Measurements from ENCODE around the gene RNF212. TPM values are rescaled to one million over a fixed set of nuclear protein-coding genes. Genes with fewer than 3 reads are reported as not detected.

The RNF212 gene
- total and polyA plus RNA-seq, 2 of the 13 experiments (the other 11 are each of a cell fraction or from before 2014, with no cell fraction given): not detected

DNA sequence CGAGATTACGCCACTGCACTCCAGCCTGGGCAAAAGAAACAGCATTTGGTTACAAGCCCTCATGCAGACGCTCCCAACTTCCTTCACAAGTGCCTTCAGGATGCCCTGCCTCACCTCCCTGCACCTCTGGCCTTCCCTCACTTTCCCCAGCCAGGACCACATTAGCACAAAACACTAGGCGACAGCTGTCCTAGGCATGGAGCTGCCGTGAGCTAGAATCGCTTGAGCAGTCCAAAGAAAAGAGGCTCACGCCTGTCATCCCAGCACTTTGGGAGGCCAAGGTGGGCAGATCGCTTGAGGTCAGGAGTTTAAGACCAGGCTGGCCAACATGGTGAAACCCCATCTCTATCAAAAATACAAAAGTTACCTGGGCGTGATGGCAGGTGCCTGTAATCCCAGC, 15.8 kb downstream of the RNF212 start:
- Histone ChIP-seq H3K4me3 (replicated peaks in 1 of 3; ENCODE audit: insufficient read depth in 1 of 3, low read depth in 2 of 3, low read length in 3 of 3) (no peak overlapping the region), H3K36me3 (replicated peaks in 1 of 2; ENCODE audit: control insufficient read depth in 1 of 2, insufficient read depth in 2 of 2, low read length in 2 of 2) (no peaks in the 10 kb centered on the region), H2AFZ (ENCODE audit: low read length) (no peak overlapping the region), H3K4me1 (ENCODE audit: insufficient read depth, low read length) (0 out of 2 replicates have a peak, but pooled peaks cover 8% of the 10 kb centered on the region), H3K27ac (ENCODE audit: extremely low read length, insufficient read depth, low read length) (no peak overlapping the region), H4K20me1 (ENCODE audit: insufficient read depth, low read length) (no peaks in the 10 kb centered on the region), H3K79me2 (ENCODE audit: insufficient read depth, low read length) (no peaks in the 10 kb centered on the region), H3K9ac (ENCODE audit: insufficient read depth, low read depth, low read length) (no peak overlapping the region), H3K27me3 (ENCODE audit: control insufficient read depth in 1 of 2, insufficient read depth in 2 of 2, low read length in 2 of 2) (peaks cover 2 to 36% of the 10 kb centered on the region in 2 experiments; a peak in 4 of 5 replicates), H3K9me3 (ENCODE audit: low read length) (no peaks in the 10 kb centered on the region), H3K4me2 (ENCODE audit: low read depth, low read length) (no peak overlapping the region)
- TF ChIP-seq CHCHD3 (CRISPR knock-in tag; IDR thresholded peaks at IDR 0.05) (no peak), SUZ12 (IDR thresholded peaks at IDR 0.05; ENCODE audit: low read depth, low read length) (no peak), ZNF3 (CRISPR knock-in tag; IDR thresholded peaks at IDR 0.05) (no peak)
- in situ Hi-C loops (cut with HindIII; ENCODE audit: extremely low pct_ligation_motif_present, low pct_unique_long_range_greater_than_20kb) (no loop called here), intact Hi-C loops (cut with micrococcal nuclease; ENCODE audit: unreplicated experiment) (no loop called here)
- ChIA-PET CTCF (ENCODE audit: low intra/inter-chr PET ratio, low total read pairs) (no interaction called here), POLR2A (no interaction called here)
- WGBS (ENCODE audit: low lambda C conversion rate): 42% methylated on average over 9 of the region's 9 CpGs
- DNase-seq (ENCODE audit: low spot score): no peak
- no peak for FAIRE-seq
- BruUV-seq (replicated peaks): no TSS peak
- no peak for ATAC-seq

DNA sequence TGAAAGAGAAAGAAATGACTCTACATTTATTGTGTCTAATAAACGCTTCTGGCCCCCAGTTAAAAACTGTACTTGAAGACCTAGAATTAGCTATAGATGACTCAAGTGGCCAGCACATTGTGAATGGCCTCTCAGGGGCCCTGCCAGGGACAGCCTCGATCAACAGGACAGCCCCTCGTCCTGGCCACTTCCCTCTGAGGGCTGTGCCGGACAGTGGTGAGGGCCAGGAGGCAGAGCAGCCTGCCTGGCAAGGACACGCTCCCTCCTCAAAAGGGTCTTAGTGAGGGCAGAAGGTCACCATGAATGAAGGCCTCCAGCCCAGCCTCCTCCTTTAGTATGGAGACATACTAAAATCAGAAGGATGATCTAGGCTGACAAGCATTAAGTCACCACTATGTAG, 16.5 kb downstream of the RNF212 start:
- ChIA-PET CTCF (ENCODE audit: low intra/inter-chr PET ratio, low total read pairs) (no interaction called here), POLR2A (no interaction called here)
- Histone ChIP-seq H3K79me2 (ENCODE audit: insufficient read depth, low read length) (no peaks in the 10 kb centered on the region), H3K27ac (ENCODE audit: extremely low read length, insufficient read depth, low read length) (no peak overlapping the region), H2AFZ (ENCODE audit: low read length) (no peak overlapping the region), H3K4me2 (ENCODE audit: low read depth, low read length) (no peak overlapping the region), H4K20me1 (ENCODE audit: insufficient read depth, low read length) (no peaks in the 10 kb centered on the region), H3K9ac (ENCODE audit: insufficient read depth, low read depth, low read length) (no peak overlapping the region), H3K4me3 (replicated peaks in 1 of 3; ENCODE audit: insufficient read depth in 1 of 3, low read depth in 2 of 3, low read length in 3 of 3) (no peak overlapping the region), H3K9me3 (ENCODE audit: low read length) (no peaks in the 10 kb centered on the region), H3K27me3 (ENCODE audit: control insufficient read depth in 1 of 2, insufficient read depth in 2 of 2, low read length in 2 of 2) (peaks cover 2 to 41% of the 10 kb centered on the region in 2 experiments; a peak in 4 of 5 replicates), H3K4me1 (ENCODE audit: insufficient read depth, low read length) (0 out of 2 replicates have a peak, but pooled peaks cover 8% of the 10 kb centered on the region), H3K36me3 (replicated peaks in 1 of 2; ENCODE audit: control insufficient read depth in 1 of 2, insufficient read depth in 2 of 2, low read length in 2 of 2) (no peaks in the 10 kb centered on the region)
- WGBS (ENCODE audit: low lambda C conversion rate): 33% methylated on average over 5 of the region's 5 CpGs
- FAIRE-seq: no peak
- BruUV-seq (replicated peaks): no TSS peak
- no peak for ATAC-seq
- intact Hi-C loops (cut with micrococcal nuclease; ENCODE audit: unreplicated experiment): no loop called here
- no peak for TF ChIP-seq FOXP4 (CRISPR knock-in tag; IDR thresholded peaks at IDR 0.05)
- no peak for DNase-seq (ENCODE audit: low spot score)
- in situ Hi-C loops (cut with HindIII; ENCODE audit: extremely low pct_ligation_motif_present, low pct_unique_long_range_greater_than_20kb): no loop called here

Data from HepG2 (cell line).